GM12878 (cell line): ENCODE data around the gene COL3A1. TPM values are rescaled to one million over a fixed set of nuclear protein-coding genes. Genes with fewer than 3 reads are reported as not detected.

Experiments used
- ATF3 ChIP-seq: IDR thresholded peaks from 2 replicates; pipeline ENCODE4 v1.6.1; 2011; ENCODE audit warnings: low read depth, mild to moderate bottlenecking, low read length, moderate library complexity, borderline replicate concordance; ENCODE audit errors: extremely low read depth
- EZH2 ChIP-seq: IDR thresholded peaks from 2 replicates; pipeline ENCODE4 v1.6.1; 2012; ENCODE audit warnings: low read depth, mild to moderate bottlenecking, control low read depth, inconsistent platforms, low read length, borderline replicate concordance; ENCODE audit not compliant: control insufficient read depth
- HCFC1 ChIP-seq: fragments of 150-350 bp; IDR thresholded peaks from 2 replicates; pipeline ENCODE4 v1.6.1; 2014; ENCODE audit warnings: low read length
- JUNB ChIP-seq: IDR thresholded peaks from 2 replicates; pipeline ENCODE4 v1.6.1; 2016; ENCODE audit warnings: antibody characterized with exemption, mild to moderate bottlenecking
- POLR2AphosphoS2 ChIP-seq: IDR thresholded peaks from 2 replicates; pipeline ENCODE4 v1.6.1; 2011; ENCODE audit warnings: low read depth, mild to moderate bottlenecking, low read length, improper control_type of control experiment, moderate library complexity
- SIX5 ChIP-seq: IDR thresholded peaks from 2 replicates; pipeline ENCODE4 v1.6.1; 2011; ENCODE audit warnings: mild to moderate bottlenecking, low read depth, low read length, moderate library complexity; ENCODE audit not compliant: severe bottlenecking
- SMC3 ChIP-seq: IDR thresholded peaks from 2 replicates; pipeline ENCODE4 v1.6.1; 2011; ENCODE audit warnings: low read length, improper control_type of control experiment, borderline replicate concordance
- SUPT20H ChIP-seq: IDR thresholded peaks from 2 replicates; pipeline ENCODE4 v1.6.1; 2011; ENCODE audit warnings: low read depth, mild to moderate bottlenecking, low read length, moderate library complexity, borderline replicate concordance; ENCODE audit not compliant: control insufficient read depth
- WRNIP1 ChIP-seq: IDR thresholded peaks from 2 replicates; pipeline ENCODE4 v1.6.1; 2011; ENCODE audit warnings: low read depth, low read length, improper control_type of control experiment, borderline replicate concordance
- ZNF687 ChIP-seq: fragments of 450-650 bp; IDR thresholded peaks from 2 replicates; pipeline ENCODE4 v1.6.1; 2017; ENCODE audit warnings: mild to moderate bottlenecking, moderate library complexity
- polyA plus RNA-seq, 11 experiments: library from polyadenylated mRNA; depleted of rRNA in 4 of 11; unstranded in 6 of 11; stranded (reverse) in 5 of 11; fragments of >200 nt; fragmentation: Nextera tagmentation in 4 of 11; fragmentation: Illumina TruSeq in 1 of 11; extraction: Ambion mirVana in 4 of 11; extraction: Trizol in 1 of 11; gene quantifications; 1 replicate in 1 of 11; 2 replicates in 10 of 11; pipeline versions ENCODE4 v1.2.1 to v1.2.3, GENCODE V29; 2011 to 2016; ENCODE audit warnings: inconsistent platforms in 2 of 11, missing spikeins in 2 of 11, low read depth in 1 of 11
- total RNA-seq, 4 experiments: library from RNA; depleted of rRNA in 3 of 4; stranded (reverse); fragments of >200 nt in 3 of 4; fragmentation: Illumina TruSeq in 1 of 4; extraction: Trizol in 1 of 4; gene quantifications; 2 replicates each; pipeline versions ENCODE4 v1.2.1 to v1.2.3, GENCODE V29; 2013 to 2021

Gene COL3A1
- total and polyA plus RNA-seq, 10 of the 15 experiments (the other 5 are each of a cell fraction or from before 2014, with no cell fraction given): 0.04 to 0.67 (median 0.10) TPM; not detected in 2

- TF ChIP-seq ATF3 (no peak), EZH2 (no peak), SUPT20H (no peak), WRNIP1 (no peak), POLR2AphosphoS2 (no peak), JUNB (no peak), SIX5 (no peak), ZNF687 (no peak), SMC3 (no peak), HCFC1 (no peak)
- TF ChIP-seq, all 136 proteins: peak for 0
Measured at GRCh38 chr2:188973641-188974040, 532 bp upstream of the COL3A1 start (continued).
